Lower leg skin (tissue), 4 donors: ENCODE data around the gene ZNF653. TPM values are rescaled to one million over a fixed set of nuclear protein-coding genes. Genes with fewer than 3 reads are reported as not detected.

Experiments
- DNase-seq, 2 donors: peaks; one replicate each; pipeline ENCODE4 v3.0.0-alpha.2; 2019; ENCODE audit warnings: low spot score in 2 of 2
- H3K4me3 ChIP-seq: fragments of 200-600 bp; sonication (generic); 2 replicates; pipeline ENCODE4 v1.5.1; 2017; ENCODE audit warnings: mild to moderate bottlenecking, low read depth; ENCODE audit not compliant: poor library complexity, severe bottlenecking
- POLR2A ChIP-seq, 2 donors: fragments of 450-650 bp; IDR thresholded peaks; one replicate each; pipeline ENCODE4 v1.6.1; 2016 to 2017; ENCODE audit warnings: antibody characterized with exemption in 2 of 2, mild to moderate bottlenecking in 1 of 2, moderate library complexity in 1 of 2
- WGBS, 2 donors: methylation state at CpG; one replicate each; pipeline ENCODE4 v1.1.5; 2018; 5-methylcytosine and 5-hydroxymethylcytosine counted together
- intact Hi-C: fragments of 100-400 bp; cut with DNase I; formaldehyde crosslinking; loops from one replicate; pipeline ENCODE4 v1.15.0; 2023; ENCODE audit warnings: low total_unique reads
- total RNA-seq, 4 donors: library from RNA; depleted of rRNA; stranded (reverse); fragments of >200 nt; gene quantifications; one replicate each; pipeline ENCODE4 v1.1.0, GENCODE V29; 2016
- TF ChIP-seq, protein P1 (sequence below), 3 donors: fragments of 450-650 bp; IDR thresholded peaks; one replicate each; pipeline ENCODE4 v1.5.1; 2016; ENCODE audit warnings: antibody characterized with exemption in 3 of 3, mild to moderate bottlenecking in 3 of 3, moderate library complexity in 2 of 3

The ZNF653 gene
- total RNA-seq, 4 donors from 2014 or later, result 8.4 to 16.9 (median 11.6) TPM

DNA sequence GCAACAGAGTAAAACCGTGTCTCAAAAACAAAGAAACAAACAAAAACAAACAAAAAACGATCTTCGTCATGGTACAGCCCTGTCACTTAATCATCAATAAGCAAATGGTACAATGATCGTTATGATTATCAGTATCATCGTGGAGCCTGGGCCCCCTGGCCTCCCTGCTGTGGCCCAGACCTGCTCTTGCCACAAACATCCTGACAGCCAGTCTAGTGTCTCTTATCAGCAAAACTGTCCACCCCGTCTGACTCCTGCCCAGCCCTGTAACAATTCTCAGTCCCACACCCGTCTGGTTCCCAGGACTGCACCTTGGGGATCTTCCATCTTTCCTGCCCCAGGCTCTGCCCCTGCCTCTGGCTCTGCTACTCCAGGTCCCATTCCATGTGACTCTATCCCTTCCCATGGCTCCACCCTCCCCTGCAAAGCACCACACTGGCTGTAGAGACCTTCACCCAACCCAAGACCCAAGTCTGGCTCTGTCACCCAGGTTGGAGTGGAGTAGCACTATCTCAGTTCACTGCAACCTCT, 5.7 kb downstream of the ZNF653 start:
- WGBS, 2 donors, result 83 to 84% methylated on average over 7 of the region's 7 CpGs
- no peak overlapping the region for H3K4me3 ChIP-seq
- intact Hi-C loops, result loop anchor here (10.0 kb wide), 1 partner anchor 85 kb away; no protein-coding TSS in a partner anchor
- no peak for TF ChIP-seq POLR2A (IDR thresholded peaks at IDR 0.05)
- TF ChIP-seq, protein P1, sequence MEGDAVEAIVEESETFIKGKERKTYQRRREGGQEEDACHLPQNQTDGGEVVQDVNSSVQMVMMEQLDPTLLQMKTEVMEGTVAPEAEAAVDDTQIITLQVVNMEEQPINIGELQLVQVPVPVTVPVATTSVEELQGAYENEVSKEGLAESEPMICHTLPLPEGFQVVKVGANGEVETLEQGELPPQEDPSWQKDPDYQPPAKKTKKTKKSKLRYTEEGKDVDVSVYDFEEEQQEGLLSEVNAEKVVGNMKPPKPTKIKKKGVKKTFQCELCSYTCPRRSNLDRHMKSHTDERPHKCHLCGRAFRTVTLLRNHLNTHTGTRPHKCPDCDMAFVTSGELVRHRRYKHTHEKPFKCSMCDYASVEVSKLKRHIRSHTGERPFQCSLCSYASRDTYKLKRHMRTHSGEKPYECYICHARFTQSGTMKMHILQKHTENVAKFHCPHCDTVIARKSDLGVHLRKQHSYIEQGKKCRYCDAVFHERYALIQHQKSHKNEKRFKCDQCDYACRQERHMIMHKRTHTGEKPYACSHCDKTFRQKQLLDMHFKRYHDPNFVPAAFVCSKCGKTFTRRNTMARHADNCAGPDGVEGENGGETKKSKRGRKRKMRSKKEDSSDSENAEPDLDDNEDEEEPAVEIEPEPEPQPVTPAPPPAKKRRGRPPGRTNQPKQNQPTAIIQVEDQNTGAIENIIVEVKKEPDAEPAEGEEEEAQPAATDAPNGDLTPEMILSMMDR (IDR thresholded peaks at IDR 0.05), result no peak
- no peak for DNase-seq

DNA sequence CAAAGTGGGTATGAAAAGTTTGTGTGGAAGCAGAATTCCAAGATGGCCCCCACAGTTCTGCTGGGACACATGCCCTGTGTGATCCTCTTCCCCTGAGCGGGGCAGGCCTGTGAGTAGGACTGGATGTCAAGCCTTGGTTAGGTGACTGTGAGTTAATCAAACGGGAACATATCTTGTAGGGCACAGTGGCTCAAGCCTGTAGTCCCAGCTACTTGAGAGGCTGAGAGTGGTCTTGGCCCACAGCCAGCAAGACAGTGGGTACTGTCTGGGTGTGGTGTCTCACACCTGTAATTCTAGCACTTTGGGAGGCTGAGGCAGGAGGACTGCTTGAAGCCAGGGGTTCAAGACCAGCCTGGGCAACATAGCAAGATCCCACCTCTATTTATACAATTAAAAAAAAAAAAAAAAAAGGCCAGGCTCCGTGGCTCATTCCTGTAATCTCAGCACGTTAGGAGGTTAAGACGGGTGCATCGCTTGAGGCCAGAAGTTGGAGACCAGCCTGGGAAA, 6.4 kb downstream of the ZNF653 start:
- WGBS, 2 donors, result 90 to 97% methylated on average over 6 of the region's 6 CpGs
- H3K4me3 ChIP-seq, result no peak overlapping the region
- intact Hi-C loops, result loop anchor here (10.0 kb wide), 1 partner anchor 86 kb away; no protein-coding TSS in a partner anchor
- DNase-seq, result no peak
- TF ChIP-seq, protein P1 (IDR thresholded peaks at IDR 0.05), result no peak
- no peak for TF ChIP-seq POLR2A (IDR thresholded peaks at IDR 0.05)

DNA sequence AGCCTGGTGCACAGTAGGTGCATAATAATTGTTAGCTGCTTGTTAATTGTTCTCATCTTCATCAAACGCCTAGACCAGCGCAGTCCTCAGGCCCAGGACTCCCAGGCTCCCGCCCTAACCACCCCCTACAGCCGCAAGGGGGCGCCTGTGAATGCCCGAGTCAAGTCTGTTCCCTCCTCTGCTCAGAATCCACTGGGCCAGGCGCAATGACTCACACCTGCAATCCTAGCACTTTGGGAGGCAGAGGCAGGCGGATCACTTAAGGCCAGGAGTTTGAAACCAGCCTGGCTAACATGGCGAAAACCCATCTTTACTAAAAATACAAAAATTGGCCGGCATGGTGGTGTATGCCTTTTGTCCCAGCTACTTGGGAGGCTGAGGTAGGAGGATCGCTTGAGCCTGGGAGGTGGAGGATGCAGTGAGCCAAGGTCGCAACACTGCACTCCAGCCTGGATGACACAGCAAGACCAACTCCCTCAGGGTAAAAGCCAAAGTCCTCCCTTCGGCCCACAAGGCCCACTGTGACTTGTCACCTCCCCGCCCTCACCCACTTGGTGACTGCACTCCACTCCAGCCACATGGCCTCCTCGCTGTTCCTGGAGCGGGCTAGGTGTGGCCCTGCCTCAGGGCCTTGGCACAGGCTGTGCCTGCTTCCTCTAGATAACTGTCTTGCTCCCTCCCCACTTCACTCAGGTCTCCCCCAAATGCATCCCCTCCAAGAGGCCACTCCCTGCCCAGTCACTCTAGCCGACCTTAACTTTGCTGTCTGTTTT, 9.1 kb downstream of the ZNF653 start:
- peak in 1 of 2 donors; percentile 91 for DNase-seq
- WGBS, 2 donors, result 69 to 77% methylated on average over 17 of the region's 17 CpGs
- TF ChIP-seq, protein P1 (IDR thresholded peaks at IDR 0.05), result no peak
- no peak for TF ChIP-seq POLR2A (IDR thresholded peaks at IDR 0.05)
- H3K4me3 ChIP-seq, result no peak overlapping the region
- intact Hi-C loops, result loop anchor here (10.0 kb wide), 1 partner anchor 88 kb away; no protein-coding TSS in a partner anchor

DNA sequence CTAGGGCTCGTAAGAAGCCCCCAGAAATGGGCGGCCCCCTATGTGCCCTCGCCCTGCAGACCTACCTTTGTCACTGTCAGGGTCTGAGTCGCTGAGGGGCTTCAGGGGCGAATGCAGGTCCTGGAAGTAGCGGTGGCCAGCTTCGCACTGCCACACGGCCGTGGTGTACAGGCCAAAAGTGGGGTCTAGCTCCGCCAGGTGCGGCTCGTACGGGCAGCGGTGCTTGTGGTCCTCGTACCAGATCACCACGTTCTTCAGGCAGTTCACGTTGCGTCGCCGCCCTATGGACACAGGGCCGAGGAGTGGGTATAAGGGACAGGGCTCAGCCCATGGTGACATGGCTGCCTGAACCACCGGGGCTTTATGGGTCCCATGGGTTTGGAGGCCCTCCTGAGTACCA, 9.8 kb downstream of the ZNF653 start:
- WGBS, 2 donors, result 95 to 97% methylated on average over 20 to 21 of the region's 22 CpGs
- DNase-seq, result no peak
- intact Hi-C loops, result loop anchor here (10.0 kb wide), 1 partner anchor 89 kb away; no protein-coding TSS in a partner anchor

DNA sequence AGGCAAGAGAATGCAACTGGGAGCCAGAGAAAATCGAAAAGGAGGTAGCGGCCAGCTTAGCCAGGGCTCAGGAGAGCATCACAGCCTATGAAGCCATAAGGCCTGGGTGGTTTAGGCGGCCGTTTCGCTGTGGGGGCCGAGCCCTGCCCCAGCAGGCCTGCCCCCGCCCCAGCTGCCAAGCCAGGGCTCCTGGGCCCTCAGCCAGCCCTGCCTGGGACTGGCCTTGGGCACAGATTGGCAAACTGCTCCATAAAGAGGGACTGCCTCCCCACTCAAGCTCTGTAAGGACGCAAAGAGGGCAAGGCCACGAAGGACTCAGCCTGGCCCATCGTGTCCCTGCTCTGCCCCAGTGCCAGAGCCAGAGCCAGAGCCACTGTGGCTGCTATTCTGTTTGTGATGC, 10.2 kb downstream of the ZNF653 start:
- no peak for DNase-seq
- H3K4me3 ChIP-seq, result no peak overlapping the region
- intact Hi-C loops, result loop anchor here (10.0 kb wide), 1 partner anchor 89 kb away; no protein-coding TSS in a partner anchor

More for the DNA sequence above, 9.8 kb downstream of the ZNF653 start:
- TF ChIP-seq POLR2A (IDR thresholded peaks at IDR 0.05), result no peak
- TF ChIP-seq, protein P1 (IDR thresholded peaks at IDR 0.05), result no peak
- no peak overlapping the region for H3K4me3 ChIP-seq

More for the DNA sequence above, 10.2 kb downstream of the ZNF653 start:
- no peak for TF ChIP-seq POLR2A (IDR thresholded peaks at IDR 0.05)
- TF ChIP-seq, protein P1 (IDR thresholded peaks at IDR 0.05), result no peak
- 88% methylated on average over 9 to 10 of the region's 10 CpGs for WGBS, 2 donors
